Tibial nerve (tissue), 4 donors: Measurements from ENCODE around the gene CTNNA3. TPM values are rescaled to one million over a fixed set of nuclear protein-coding genes. Genes with fewer than 3 reads are reported as not detected.
"Not testable (repeated sequence)": the region's sequence is repeated elsewhere in the genome, so short reads cannot be mapped to it uniquely, and the experiment has no call there.

ENCODE experiments used
- DNase-seq, 2 donors: peaks; one replicate each; pipeline ENCODE4 v3.0.0-alpha.2; 2019; ENCODE audit warnings: low spot score in 2 of 2
- H3K27ac ChIP-seq, 4 donors: fragments of 200-600 bp; sonication (generic) in 3 of 4; one replicate each; pipeline ENCODE4 v1.5.1; 2017 to 2019; ENCODE audit warnings: mild to moderate bottlenecking in 1 of 4
- H3K27me3 ChIP-seq, 2 donors: fragments of 200-600 bp; sonication (generic) in 1 of 2; one replicate each; pipeline versions ENCODE4 v1.5.1 to v1.6.0; 2017 to 2019
- H3K36me3 ChIP-seq, 3 donors: fragments of 200-600 bp; sonication (generic); one replicate each; pipeline ENCODE4 v1.5.1; 2018 to 2019
- H3K4me1 ChIP-seq, 4 donors: fragments of 200-600 bp; sonication (generic) in 3 of 4; one replicate each; pipeline ENCODE4 v1.5.1; 2017 to 2019
- H3K4me3 ChIP-seq, 4 donors: fragments of 200-600 bp; sonication (generic) in 3 of 4; one replicate each; pipeline ENCODE4 v1.5.1; 2017 to 2019; ENCODE audit warnings: mild to moderate bottlenecking in 1 of 4, moderate library complexity in 1 of 4
- H3K9me3 ChIP-seq, 4 donors: fragments of 200-600 bp; sonication (generic) in 3 of 4; one replicate each; pipeline ENCODE4 v1.5.1; 2017 to 2019
- CTCF ChIP-seq, 5 experiments: fragments of 200-600 bp in 3 of 5; fragments of 450-650 bp in 2 of 5; sonication (generic) in 3 of 5; IDR thresholded peaks; one replicate each; pipeline ENCODE4 v1.5.1; 2016 to 2019; ENCODE audit warnings: antibody characterized with exemption in 5 of 5, mild to moderate bottlenecking in 3 of 5, moderate library complexity in 2 of 5
- EP300 ChIP-seq, 2 donors: sonication (generic); formaldehyde crosslinking; IDR thresholded peaks; one replicate each; pipeline ENCODE4 v1.6.1; 2017; ENCODE audit warnings: antibody characterized with exemption in 2 of 2, mild to moderate bottlenecking in 1 of 2
- POLR2A ChIP-seq, 2 donors: fragments of 450-650 bp; IDR thresholded peaks; one replicate each; pipeline ENCODE4 v1.6.1; 2017; ENCODE audit warnings: antibody characterized with exemption in 2 of 2, mild to moderate bottlenecking in 2 of 2, moderate library complexity in 2 of 2
- WGBS, 2 donors: methylation state at CpG; one replicate each; pipeline ENCODE4 v1.1.5; 2018; 5-methylcytosine and 5-hydroxymethylcytosine counted together
- total RNA-seq, 4 donors: library from RNA; depleted of rRNA; stranded (reverse); fragments of >200 nt; gene quantifications; one replicate each; pipeline ENCODE4 v1.1.0, GENCODE V29; 2016

CTNNA3 gene
- total RNA-seq, 4 donors from 2014 or later: 15.9 to 36.1 (median 23.1) TPM

- WGBS, 2 donors: 69 to 82% methylated on average over 1 of the region's 1 CpG
- Histone ChIP-seq H3K4me3 (no peak overlapping the region), H3K27me3 (no peaks in the 10 kb centered on the region), H3K27ac (no peak overlapping the region), H3K9me3 (no peaks in the 10 kb centered on the region), H3K4me1 (no peaks in the 10 kb centered on the region), H3K36me3 (no peaks in the 10 kb centered on the region)
- TF ChIP-seq EP300 (IDR thresholded peaks at IDR 0.05): no peak
- no peak for TF ChIP-seq POLR2A (IDR thresholded peaks at IDR 0.05)
- no peak for TF ChIP-seq CTCF (IDR thresholded peaks at IDR 0.05)
- DNase-seq: no peak
These were observed 158.1 kb downstream of the CTNNA3 start for GRCh38 chr10:67537906-67538305.

- DNase-seq: no peak
- no peak for TF ChIP-seq CTCF (IDR thresholded peaks at IDR 0.05)
- no peak for TF ChIP-seq POLR2A (IDR thresholded peaks at IDR 0.05)
- TF ChIP-seq EP300 (IDR thresholded peaks at IDR 0.05): no peak
- H3K4me1 ChIP-seq: no peaks in the 10 kb centered on the region
- H3K27ac ChIP-seq: no peak overlapping the region
- 9 to 20% methylated on average over 1 of the region's 1 CpG for WGBS, 2 donors
- H3K36me3 ChIP-seq: no peaks in the 10 kb centered on the region
- H3K9me3 ChIP-seq: no peaks in the 10 kb centered on the region
- no peak overlapping the region for H3K4me3 ChIP-seq
- no peaks in the 10 kb centered on the region for H3K27me3 ChIP-seq
These were observed 162.6 kb downstream of the CTNNA3 start for GRCh38 chr10:67533376-67533775.

- not testable (repeated sequence) for H3K4me3 ChIP-seq, H3K27ac ChIP-seq, H3K4me1 ChIP-seq, H3K27me3 ChIP-seq, H3K36me3 ChIP-seq, H3K9me3 ChIP-seq, DNase-seq
- WGBS, 2 donors: 91 to 95% methylated on average over 3 of the region's 3 CpGs
These were observed 165.0 kb downstream of the CTNNA3 start for GRCh38 chr10:67530990-67531389.

GRCh38 chr10:67527351-67527750 lies 168.6 kb downstream of the CTNNA3 start:
- no peaks in the 10 kb centered on the region for H3K4me1 ChIP-seq
- no peaks in the 10 kb centered on the region for H3K9me3 ChIP-seq
- H3K4me3 ChIP-seq: no peak overlapping the region
- no peak overlapping the region for H3K27ac ChIP-seq
- no peaks in the 10 kb centered on the region for H3K27me3 ChIP-seq
- no peak for TF ChIP-seq POLR2A (IDR thresholded peaks at IDR 0.05)
- TF ChIP-seq CTCF (IDR thresholded peaks at IDR 0.05): no peak
- TF ChIP-seq EP300 (IDR thresholded peaks at IDR 0.05): no peak
- DNase-seq: no peak
- H3K36me3 ChIP-seq: no peaks in the 10 kb centered on the region

GRCh38 chr10:67521546-67521945 lies 174.4 kb downstream of the CTNNA3 start:
- TF ChIP-seq POLR2A (IDR thresholded peaks at IDR 0.05) (no peak), EP300 (IDR thresholded peaks at IDR 0.05) (no peak), CTCF (IDR thresholded peaks at IDR 0.05) (no peak)
- peak overlapping the region in 1 of 4 donors; percentile 9 for H3K4me3 ChIP-seq
- H3K27ac ChIP-seq: peak overlapping the region in 1 of 4 donors; percentile 81
- no peaks in the 10 kb centered on the region for H3K27me3 ChIP-seq
- no peak for DNase-seq
- no peaks in the 10 kb centered on the region for H3K4me1 ChIP-seq
- no peaks in the 10 kb centered on the region for H3K9me3 ChIP-seq
- 42 to 43% methylated on average over 2 of the region's 2 CpGs for WGBS, 2 donors
- H3K36me3 ChIP-seq: no peaks in the 10 kb centered on the region

- H3K27me3 ChIP-seq: no peaks in the 10 kb centered on the region
- no peaks in the 10 kb centered on the region for H3K4me1 ChIP-seq
- no peaks in the 10 kb centered on the region for H3K9me3 ChIP-seq
- H3K4me3 ChIP-seq: peak overlapping the region in 1 of 4 donors; percentile 9
- TF ChIP-seq EP300 (IDR thresholded peaks at IDR 0.05) (no peak), CTCF (IDR thresholded peaks at IDR 0.05) (peak; percentile 54 to 78 (median 66))
- 3 to 4% methylated on average over 5 of the region's 5 CpGs for WGBS, 2 donors
- H3K36me3 ChIP-seq: no peaks in the 10 kb centered on the region
- DNase-seq: peak in 1 of 2 donors; percentile 19
- peak overlapping the region in 1 of 4 donors; percentile 81 for H3K27ac ChIP-seq
These were observed 175.0 kb downstream of the CTNNA3 start for GRCh38 chr10:67520924-67521520.
